Measurements from ENCODE around the gene MTHFSD.

Gene MTHFSD

DNA sequence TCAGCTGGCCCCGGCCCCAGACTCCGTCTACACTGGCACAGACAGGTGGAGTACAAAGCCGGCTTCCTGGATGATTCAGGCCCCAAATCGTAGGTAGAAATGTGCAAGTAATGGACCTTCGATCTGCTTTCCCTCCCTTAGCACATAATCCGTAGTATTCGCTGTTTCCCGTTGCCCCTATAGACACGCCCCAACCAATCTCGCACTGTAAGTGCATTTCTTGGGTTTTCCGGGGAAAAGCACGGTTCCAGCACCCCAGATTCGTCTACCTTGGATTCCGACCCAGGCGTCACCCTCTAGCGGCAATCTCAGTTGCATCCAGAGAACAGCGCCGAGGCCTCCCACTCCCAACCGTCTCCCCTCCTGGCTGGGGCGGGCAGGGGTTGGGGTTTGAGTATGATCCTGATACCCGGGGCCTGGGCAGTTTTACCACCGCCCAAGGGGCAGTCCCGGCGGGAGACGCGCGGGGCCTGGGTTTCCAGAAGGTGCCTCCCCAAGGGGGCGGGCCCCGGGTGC, 56.8 kb downstream of the MTHFSD start:
- Histone ChIP-seq H2BK5ac (ENCODE audit: low read depth, low read length, poor library complexity) (no peak overlapping the region), H4K91ac (ENCODE audit: low read depth, low read length) (no peak overlapping the region), H2BK12ac (ENCODE audit: low read length) (no peak overlapping the region), H3K9ac (ENCODE audit: low read length) (no peak overlapping the region), H3K23ac (ENCODE audit: low read length) (no peak overlapping the region), H4K12ac (ENCODE audit: low read depth, low read length) (no peak overlapping the region), H3K79me1 (ENCODE audit: low read length) (no peaks in the 10 kb centered on the region), H2BK120ac (ENCODE audit: insufficient read depth, low read length, poor library complexity) (no peak overlapping the region), H3K14ac (ENCODE audit: low read length) (no peak overlapping the region), H3K18ac (ENCODE audit: low read length) (no peak overlapping the region), H3K4me1 (ENCODE audit: control insufficient read depth in 1 of 2, insufficient read depth in 2 of 2, low read length in 2 of 2) (no peaks in the 10 kb centered on the region), H2AFZ (ENCODE audit: insufficient read depth, low read length, poor library complexity) (no peak overlapping the region), H3K4ac (ENCODE audit: low read depth, low read length) (no peak overlapping the region), H3K4me3 (ENCODE audit: low read depth, low read length) (no peak overlapping the region), H4K8ac (ENCODE audit: low read depth, low read length) (no peak overlapping the region), H3K79me2 (ENCODE audit: control insufficient read depth, insufficient read depth, low read length, poor library complexity) (no peaks in the 10 kb centered on the region), H3K27me3 (ENCODE audit: insufficient read depth, low read length) (peaks cover 94% of the 10 kb centered on the region), H3K9me3 (ENCODE audit: insufficient read depth, low read depth, low read length) (peaks cover 11% of the 10 kb centered on the region), H2AK5ac (ENCODE audit: low read length) (no peak overlapping the region), H3K4me2 (ENCODE audit: low read length) (no peak overlapping the region), H3K27ac (ENCODE audit: low read depth, low read length) (no peak overlapping the region), H3K36me3 (ENCODE audit: control insufficient read depth in 1 of 2, insufficient read depth in 2 of 2, low read length in 2 of 2) (no peaks in the 10 kb centered on the region)
- WGBS (ENCODE audit: extremely low coverage, insufficient coverage, insufficient read length), result no CpG with 5 or more reads among the region's 29 CpGs
- DNase-seq, result no peak

GRCh38 chr16:86497551-86498021, 57.4 kb downstream of the MTHFSD start:
- no peaks in the 10 kb centered on the region for H3K4me1 ChIP-seq (ENCODE audit: control insufficient read depth in 1 of 2, insufficient read depth in 2 of 2, low read length in 2 of 2)
- H3K18ac ChIP-seq (ENCODE audit: low read length), result no peak overlapping the region
- no peak overlapping the region for H3K4ac ChIP-seq (ENCODE audit: low read depth, low read length)
- no peak overlapping the region for H2BK12ac ChIP-seq (ENCODE audit: low read length)
- H2BK120ac ChIP-seq (ENCODE audit: insufficient read depth, low read length, poor library complexity), result no peak overlapping the region
- H3K9ac ChIP-seq (ENCODE audit: low read length), result no peak overlapping the region
- no peaks in the 10 kb centered on the region for H3K79me2 ChIP-seq (ENCODE audit: control insufficient read depth, insufficient read depth, low read length, poor library complexity)
- no peak overlapping the region for H2AFZ ChIP-seq (ENCODE audit: insufficient read depth, low read length, poor library complexity)
- no peak overlapping the region for H2BK5ac ChIP-seq (ENCODE audit: low read depth, low read length, poor library complexity)
- H4K12ac ChIP-seq (ENCODE audit: low read depth, low read length), result no peak overlapping the region
- no peaks in the 10 kb centered on the region for H3K79me1 ChIP-seq (ENCODE audit: low read length)
- WGBS (ENCODE audit: extremely low coverage, insufficient coverage, insufficient read length), result no CpG with 5 or more reads among the region's 44 CpGs
- H3K23ac ChIP-seq (ENCODE audit: low read length), result no peak overlapping the region
- H3K14ac ChIP-seq (ENCODE audit: low read length), result no peak overlapping the region
- no peak overlapping the region for H3K4me2 ChIP-seq (ENCODE audit: low read length)
- H3K9me3 ChIP-seq (ENCODE audit: insufficient read depth, low read depth, low read length), result peaks cover 11% of the 10 kb centered on the region
- no peak overlapping the region for H3K4me3 ChIP-seq (ENCODE audit: low read depth, low read length)
- no peak overlapping the region for H4K8ac ChIP-seq (ENCODE audit: low read depth, low read length)
- no peak overlapping the region for H3K27ac ChIP-seq (ENCODE audit: low read depth, low read length)
- no peaks in the 10 kb centered on the region for H3K36me3 ChIP-seq (ENCODE audit: control insufficient read depth in 1 of 2, insufficient read depth in 2 of 2, low read length in 2 of 2)
- no peak for DNase-seq
- H4K91ac ChIP-seq (ENCODE audit: low read depth, low read length), result no peak overlapping the region
- H2AK5ac ChIP-seq (ENCODE audit: low read length), result no peak overlapping the region
- peaks cover 94% of the 10 kb centered on the region for H3K27me3 ChIP-seq (ENCODE audit: insufficient read depth, low read length)

DNA sequence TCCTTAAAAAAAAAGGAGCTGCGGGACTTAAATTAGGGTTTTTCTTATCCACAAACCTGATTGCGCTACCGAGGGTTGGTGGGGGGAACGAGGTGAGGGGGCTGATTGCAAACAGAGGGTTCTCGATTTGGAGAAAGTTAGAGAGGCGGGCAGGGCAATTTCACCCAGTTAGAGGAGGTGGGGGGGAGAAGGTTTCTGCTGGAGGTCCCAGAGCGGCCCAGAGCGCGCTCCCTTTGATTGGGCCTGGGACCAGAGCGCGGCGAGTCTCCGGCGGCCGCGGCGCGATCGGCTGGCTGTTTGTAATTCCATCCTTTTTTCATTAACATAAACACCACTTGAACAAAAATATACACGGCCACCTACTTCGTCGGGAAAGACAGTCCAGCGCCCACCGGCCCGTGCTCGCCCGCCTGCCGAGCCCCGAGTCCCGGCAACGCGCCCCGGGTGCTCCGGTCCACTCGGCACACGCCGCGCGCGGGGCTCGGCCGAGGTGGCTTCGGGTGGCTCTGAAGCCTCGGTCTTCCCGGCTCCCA, 58.0 kb downstream of the MTHFSD start:
- H3K79me1 ChIP-seq (ENCODE audit: low read length), result no peaks in the 10 kb centered on the region
- H2AK5ac ChIP-seq (ENCODE audit: low read length), result no peak overlapping the region
- no peak overlapping the region for H4K8ac ChIP-seq (ENCODE audit: low read depth, low read length)
- no peak overlapping the region for H2BK12ac ChIP-seq (ENCODE audit: low read length)
- H2BK120ac ChIP-seq (ENCODE audit: insufficient read depth, low read length, poor library complexity), result no peak overlapping the region
- no peaks in the 10 kb centered on the region for H3K4me1 ChIP-seq (ENCODE audit: control insufficient read depth in 1 of 2, insufficient read depth in 2 of 2, low read length in 2 of 2)
- H4K91ac ChIP-seq (ENCODE audit: low read depth, low read length), result no peak overlapping the region
- H3K27ac ChIP-seq (ENCODE audit: low read depth, low read length), result no peak overlapping the region
- H3K18ac ChIP-seq (ENCODE audit: low read length), result no peak overlapping the region
- peaks cover 93% of the 10 kb centered on the region for H3K27me3 ChIP-seq (ENCODE audit: insufficient read depth, low read length)
- H3K9me3 ChIP-seq (ENCODE audit: insufficient read depth, low read depth, low read length), result peaks cover 11% of the 10 kb centered on the region
- H2AFZ ChIP-seq (ENCODE audit: insufficient read depth, low read length, poor library complexity), result no peak overlapping the region
- H3K9ac ChIP-seq (ENCODE audit: low read length), result no peak overlapping the region
- DNase-seq, result no peak
- H3K23ac ChIP-seq (ENCODE audit: low read length), result no peak overlapping the region
- no CpG with 5 or more reads among the region's 45 CpGs for WGBS (ENCODE audit: extremely low coverage, insufficient coverage, insufficient read length)
- H3K36me3 ChIP-seq (ENCODE audit: control insufficient read depth in 1 of 2, insufficient read depth in 2 of 2, low read length in 2 of 2), result no peaks in the 10 kb centered on the region
- no peak overlapping the region for H3K4me3 ChIP-seq (ENCODE audit: low read depth, low read length)
- no peak overlapping the region for H3K14ac ChIP-seq (ENCODE audit: low read length)
- H2BK5ac ChIP-seq (ENCODE audit: low read depth, low read length, poor library complexity), result no peak overlapping the region
- no peaks in the 10 kb centered on the region for H3K79me2 ChIP-seq (ENCODE audit: control insufficient read depth, insufficient read depth, low read length, poor library complexity)
- H3K4ac ChIP-seq (ENCODE audit: low read depth, low read length), result no peak overlapping the region
- no peak overlapping the region for H4K12ac ChIP-seq (ENCODE audit: low read depth, low read length)
- peak overlapping the region; percentile 15 for H3K4me2 ChIP-seq (ENCODE audit: low read length)

GRCh38 chr16:86496262-86496928, 58.6 kb downstream of the MTHFSD start:
- no CpG with 5 or more reads among the region's 34 CpGs for WGBS (ENCODE audit: extremely low coverage, insufficient coverage, insufficient read length)

More at GRCh38 chr16:86496262-86496928, 58.6 kb downstream of the MTHFSD start:
- peaks cover 7% of the 10 kb centered on the region for H3K9me3 ChIP-seq (ENCODE audit: insufficient read depth, low read depth, low read length)
- H4K12ac ChIP-seq (ENCODE audit: low read depth, low read length), result no peak overlapping the region
- H3K36me3 ChIP-seq (ENCODE audit: control insufficient read depth in 1 of 2, insufficient read depth in 2 of 2, low read length in 2 of 2), result no peaks in the 10 kb centered on the region
- no peak overlapping the region for H2AFZ ChIP-seq (ENCODE audit: insufficient read depth, low read length, poor library complexity)
- H2BK12ac ChIP-seq (ENCODE audit: low read length), result no peak overlapping the region
- H3K23ac ChIP-seq (ENCODE audit: low read length), result no peak overlapping the region
- no peaks in the 10 kb centered on the region for H3K79me2 ChIP-seq (ENCODE audit: control insufficient read depth, insufficient read depth, low read length, poor library complexity)
- no peak overlapping the region for H3K27ac ChIP-seq (ENCODE audit: low read depth, low read length)
- no peak overlapping the region for H2AK5ac ChIP-seq (ENCODE audit: low read length)
- peaks cover 93% of the 10 kb centered on the region for H3K27me3 ChIP-seq (ENCODE audit: insufficient read depth, low read length)
- no peak overlapping the region for H3K4ac ChIP-seq (ENCODE audit: low read depth, low read length)
- H3K79me1 ChIP-seq (ENCODE audit: low read length), result no peaks in the 10 kb centered on the region
- no peak overlapping the region for H2BK120ac ChIP-seq (ENCODE audit: insufficient read depth, low read length, poor library complexity)
- H3K9ac ChIP-seq (ENCODE audit: low read length), result no peak overlapping the region
- no peak overlapping the region for H3K18ac ChIP-seq (ENCODE audit: low read length)
- H3K4me1 ChIP-seq (ENCODE audit: control insufficient read depth in 1 of 2, insufficient read depth in 2 of 2, low read length in 2 of 2), result no peaks in the 10 kb centered on the region
- no peak overlapping the region for H4K8ac ChIP-seq (ENCODE audit: low read depth, low read length)
- H3K4me3 ChIP-seq (ENCODE audit: low read depth, low read length), result no peak overlapping the region
- DNase-seq, result no peak
- no peak overlapping the region for H3K14ac ChIP-seq (ENCODE audit: low read length)
- no peak overlapping the region for H3K4me2 ChIP-seq (ENCODE audit: low read length)
- no peak overlapping the region for H2BK5ac ChIP-seq (ENCODE audit: low read depth, low read length, poor library complexity)
- H4K91ac ChIP-seq (ENCODE audit: low read depth, low read length), result no peak overlapping the region

Data from trophoblast cell (in vitro differentiated cells and primary cell).